Germinal center (tissue), 1 donor: Measurements from ENCODE around the gene TRMT11.
"Not testable (repeated sequence)": the region's sequence is repeated elsewhere in the genome, so short reads cannot be mapped to it uniquely, and the experiment has no call there.

Source experiments
- DNase-seq: peaks from one replicate; pipeline ENCODE4 v3.0.0; 2012; ENCODE audit warnings: mixed read lengths, low spot score

TRMT11 gene

DNA sequence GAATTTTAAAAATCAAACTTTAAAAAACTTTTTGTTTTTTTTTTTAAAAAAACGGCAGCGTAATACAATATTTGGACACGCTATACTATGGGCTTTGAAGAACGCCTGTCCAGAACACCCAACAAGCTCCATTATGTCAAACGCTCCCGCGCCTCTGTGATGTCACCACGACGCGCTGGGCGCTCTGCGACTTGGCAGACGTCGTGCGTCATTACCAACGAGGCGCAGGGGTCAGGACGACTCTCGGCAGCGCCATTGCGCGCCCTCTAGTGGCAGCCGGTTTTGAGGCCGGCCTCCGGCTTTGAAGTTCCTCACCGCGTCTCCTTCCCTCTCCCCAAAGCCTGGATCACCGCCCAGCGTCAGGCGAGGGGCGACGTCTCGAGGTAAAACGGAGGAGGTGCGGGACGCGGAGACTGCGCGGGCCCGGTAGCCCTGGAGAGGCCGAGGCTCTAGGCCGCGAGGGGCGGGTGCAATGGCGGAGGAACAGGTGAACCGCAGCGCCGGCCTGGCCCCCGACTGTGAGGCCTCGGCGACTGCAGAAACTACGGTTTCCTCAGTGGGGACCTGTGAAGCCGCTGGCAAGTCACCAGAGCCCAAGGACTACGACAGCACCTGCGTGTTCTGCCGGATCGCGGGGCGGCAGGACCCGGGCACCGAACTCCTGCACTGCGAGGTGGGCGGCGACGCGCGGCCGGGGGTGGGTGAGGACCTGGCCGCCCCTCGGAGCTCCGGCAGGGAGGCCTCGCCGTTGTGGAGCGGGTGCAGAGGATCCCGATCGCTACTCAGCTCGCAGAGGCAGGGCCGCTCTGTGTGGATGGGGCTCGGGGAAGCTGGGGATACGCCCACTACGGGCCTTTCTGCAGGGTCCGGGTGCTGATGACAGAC is 29.6 kb upstream of the TRMT11 start, which contains the start of gene HINT3:
TSS of gene HINT3 (plus strand) at position 265 of the 885 bp plus-strand sequence. CDS start at position 473, 208 bp downstream.
- DNase-seq: peak; percentile 92

DNA sequence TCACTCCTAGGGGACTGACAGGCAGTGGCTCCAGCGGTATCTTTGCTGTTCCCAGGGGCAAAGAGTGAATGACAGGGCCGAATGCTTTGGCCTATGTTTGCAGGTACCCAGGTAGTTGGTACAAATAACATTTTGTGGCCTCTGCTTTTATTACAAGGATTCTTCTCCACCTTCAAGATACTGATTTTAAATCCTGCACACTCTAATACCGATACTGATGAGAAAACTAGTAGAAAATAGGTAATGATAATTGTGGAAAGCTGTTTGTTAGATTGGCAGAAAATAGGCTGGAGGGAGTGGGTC is 29.0 kb upstream of the TRMT11 start:
- no peak for DNase-seq

DNA sequence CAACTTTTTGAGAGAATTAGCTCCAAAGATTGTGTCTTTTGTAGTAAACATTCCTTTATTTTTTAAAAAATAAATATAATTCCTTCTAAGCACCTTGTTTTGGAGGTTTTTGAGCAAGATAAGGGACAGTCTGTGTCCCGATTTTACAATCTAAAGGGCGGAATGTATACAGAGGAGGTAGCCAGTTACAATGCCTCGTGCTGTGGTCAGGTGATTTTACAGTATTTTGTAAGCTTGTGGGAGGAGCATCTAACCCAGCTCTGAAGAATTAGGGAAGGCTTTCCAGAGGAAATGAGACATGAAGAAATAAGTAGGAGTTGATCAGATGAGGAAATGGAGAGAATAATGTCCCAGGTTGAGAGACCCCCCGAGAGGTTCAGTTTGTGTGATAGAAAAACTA is 28.5 kb upstream of the TRMT11 start:
- no peak for DNase-seq

DNA sequence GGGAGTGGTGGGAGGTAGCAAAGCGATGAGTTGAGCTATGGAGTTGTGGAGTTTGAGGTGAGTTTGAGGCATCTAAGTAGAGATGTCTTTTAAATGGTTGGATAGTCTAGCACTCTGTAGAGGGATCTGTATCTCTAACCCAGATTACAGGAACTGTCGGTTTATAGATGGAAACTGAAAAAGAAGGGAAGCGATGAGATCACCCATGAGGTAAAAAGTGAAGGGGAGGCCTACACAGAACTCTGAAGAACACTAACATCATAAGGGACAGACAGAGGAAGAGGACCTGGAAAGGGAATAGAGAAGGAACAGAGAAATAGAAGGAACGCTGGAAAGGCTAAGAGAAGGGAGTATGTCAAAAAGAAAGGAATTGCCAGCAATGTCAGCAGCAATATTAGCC is 27.3 kb upstream of the TRMT11 start:
- no peak for DNase-seq

DNA sequence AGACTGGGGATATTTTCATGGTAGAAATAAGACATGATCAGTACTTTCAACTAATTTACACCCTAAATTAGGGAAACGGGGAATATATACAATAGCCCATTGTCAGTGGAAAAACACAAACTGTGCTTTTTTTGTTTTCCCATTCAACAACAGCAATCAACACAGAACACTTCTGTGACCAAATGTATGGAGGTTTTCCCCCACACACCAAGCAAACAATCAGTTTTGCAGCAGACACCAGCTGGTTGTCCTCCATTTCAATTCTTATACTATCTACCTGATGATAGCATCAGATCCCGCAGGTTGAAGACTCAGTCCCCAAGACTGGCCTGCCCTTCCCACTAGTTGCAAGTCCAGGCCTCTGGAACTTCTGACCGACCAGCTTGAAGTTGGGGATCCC is 25.2 kb upstream of the TRMT11 start:
- DNase-seq: no peak

DNA sequence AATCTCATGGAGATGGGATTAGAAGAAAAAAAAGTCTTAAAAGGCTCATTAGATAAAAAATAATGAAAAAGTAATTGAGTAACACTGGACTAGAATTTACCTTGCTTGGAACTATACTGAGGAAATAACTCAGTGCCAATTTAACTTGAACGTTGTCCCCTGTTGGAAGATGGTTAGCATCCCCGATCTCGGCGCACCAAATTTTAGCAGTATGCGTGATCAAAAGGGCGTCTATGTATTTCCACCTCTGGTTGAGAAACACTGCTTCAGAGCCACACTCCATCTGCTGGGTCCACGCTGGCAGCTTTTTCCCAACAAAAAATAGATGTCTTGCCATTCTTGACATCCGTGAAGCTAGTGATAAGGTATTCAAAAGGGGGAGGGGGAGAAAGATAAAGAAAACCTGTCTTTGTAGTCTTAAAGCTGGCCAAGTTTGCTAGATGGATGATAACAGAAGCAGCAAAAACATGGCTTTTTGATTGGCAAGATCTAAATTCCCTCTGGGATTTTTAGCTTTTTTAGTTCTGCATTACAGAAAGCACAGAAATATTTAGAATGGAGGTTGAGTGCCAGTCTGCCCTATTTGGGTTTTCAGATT is 23.3 kb upstream of the TRMT11 start:
- no peak for DNase-seq

DNA sequence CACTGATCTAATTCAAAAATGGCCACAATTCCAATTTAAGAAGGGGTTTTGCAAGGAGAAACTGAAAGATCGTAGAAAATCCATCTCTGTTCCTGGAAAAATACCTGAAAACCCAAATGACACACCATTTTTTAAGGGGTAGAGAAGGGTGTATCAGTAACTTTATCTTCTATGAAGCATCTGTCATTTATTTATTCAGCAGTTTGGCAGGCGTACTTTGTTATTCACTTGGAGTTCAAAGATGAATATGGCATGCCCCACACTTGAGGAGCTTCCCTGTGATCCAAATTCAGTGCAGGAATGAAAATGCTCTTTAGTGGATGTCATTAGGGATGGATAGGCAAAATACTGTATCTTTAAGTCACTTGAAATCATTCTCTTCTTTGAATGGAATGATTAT is 22.5 kb upstream of the TRMT11 start:
- no peak for DNase-seq

DNA sequence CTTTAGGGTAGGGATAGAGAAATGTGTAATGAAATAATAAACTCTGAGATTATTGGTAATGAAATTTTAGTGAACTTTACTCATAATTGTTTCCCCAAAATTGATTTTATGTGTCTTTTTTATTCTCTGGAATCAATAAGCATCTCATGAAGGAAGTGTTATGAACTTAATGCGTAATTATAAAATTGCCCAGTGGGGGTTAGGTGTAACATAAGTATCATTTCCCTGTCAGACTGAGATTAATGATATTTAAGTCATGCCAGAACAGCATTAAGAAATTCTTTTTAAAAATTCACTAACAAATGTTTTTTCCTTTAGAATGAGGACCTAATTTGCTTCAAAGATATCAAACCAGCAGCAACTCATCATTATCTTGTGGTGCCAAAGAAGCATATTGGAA is 19.8 kb upstream of the TRMT11 start:
- DNase-seq: no peak

DNA sequence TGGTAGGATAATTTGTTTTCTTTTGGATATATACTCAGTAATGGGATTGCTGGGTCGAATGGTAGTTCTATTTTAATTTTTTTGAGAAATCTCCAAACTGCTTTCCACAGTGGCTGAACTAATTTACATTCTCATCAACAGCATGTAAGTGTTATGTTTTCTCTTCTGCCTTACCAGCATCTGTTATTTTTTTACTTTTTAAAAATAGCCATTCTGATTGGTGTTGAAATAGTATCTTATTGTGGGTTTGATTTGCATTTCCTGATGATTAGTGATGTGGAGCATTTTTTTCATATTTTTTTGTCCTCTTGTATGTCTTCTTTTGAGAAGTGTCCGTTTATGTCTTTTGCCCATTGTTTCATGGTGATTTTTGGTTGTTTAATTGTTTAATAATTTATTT is 17.8 kb upstream of the TRMT11 start:
- DNase-seq: no peak

DNA sequence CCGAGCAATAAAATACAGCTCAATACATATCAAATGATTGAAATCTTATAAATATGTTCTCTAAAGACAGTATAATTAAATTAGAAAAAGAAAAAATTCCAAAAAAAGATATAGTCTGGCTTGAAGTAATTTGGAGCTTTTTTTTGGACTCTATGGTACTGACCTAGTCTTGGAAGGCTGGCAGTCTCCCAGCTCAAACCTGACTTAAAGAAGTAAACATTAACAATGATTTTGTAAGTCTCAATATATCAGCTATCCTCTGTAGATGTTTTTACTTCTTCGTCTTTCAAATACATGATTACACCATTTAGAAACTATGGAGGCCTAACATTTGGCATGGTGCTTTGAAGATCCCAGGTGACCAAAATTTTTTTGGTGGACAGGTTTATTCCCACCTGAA is 15.6 kb upstream of the TRMT11 start:
- no peak for DNase-seq

DNA sequence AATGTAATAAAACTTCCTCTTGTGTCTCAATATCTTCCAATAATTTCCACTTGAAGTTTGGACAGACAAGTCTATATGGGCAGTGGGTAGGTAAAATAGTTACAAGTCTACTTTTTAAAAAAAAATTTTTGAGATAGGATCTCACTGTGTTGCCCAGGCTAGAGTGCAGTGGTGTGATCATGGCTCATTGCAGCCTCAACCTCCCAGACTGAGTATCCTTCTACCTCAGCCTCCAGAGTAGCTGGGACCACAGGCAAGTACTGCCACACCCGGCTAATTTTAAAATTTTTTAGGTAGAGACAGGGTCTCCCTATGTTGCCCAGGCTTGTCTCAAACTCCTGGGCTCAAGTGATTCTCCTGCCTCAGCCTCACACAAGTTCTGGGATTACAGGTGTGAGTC is 13.9 kb upstream of the TRMT11 start:
- DNase-seq: not testable (repeated sequence)

DNA sequence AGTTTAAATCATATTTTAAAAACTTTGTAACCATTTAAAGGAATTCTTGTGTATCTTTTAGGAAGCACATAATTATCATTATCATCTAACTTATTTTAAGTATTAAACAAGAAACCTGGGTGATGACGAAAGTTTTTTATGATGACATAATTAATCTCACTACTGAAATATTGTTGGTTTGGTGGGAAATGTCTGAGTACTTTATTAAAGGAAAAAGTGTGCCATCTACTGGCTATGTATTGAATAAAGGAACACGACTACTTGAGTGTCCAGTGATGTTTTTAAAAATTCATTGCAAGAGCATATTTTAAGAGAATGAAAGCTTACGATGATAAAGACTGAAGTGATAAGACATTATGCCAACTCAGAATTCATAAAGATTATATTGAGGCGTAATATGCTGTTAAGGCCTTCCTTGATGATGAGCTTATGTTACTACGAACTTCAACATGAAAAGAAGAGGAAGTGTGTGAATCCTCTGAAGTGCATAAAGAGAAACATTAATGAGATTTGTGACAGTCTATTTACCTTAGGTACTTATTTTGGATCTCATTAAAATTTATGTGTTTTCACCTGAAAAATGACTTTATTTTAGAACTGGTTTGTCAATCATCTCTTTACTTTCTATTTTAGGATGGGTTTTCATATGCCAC is 12.0 kb upstream of the TRMT11 start:
- peak; percentile 28 for DNase-seq

DNA sequence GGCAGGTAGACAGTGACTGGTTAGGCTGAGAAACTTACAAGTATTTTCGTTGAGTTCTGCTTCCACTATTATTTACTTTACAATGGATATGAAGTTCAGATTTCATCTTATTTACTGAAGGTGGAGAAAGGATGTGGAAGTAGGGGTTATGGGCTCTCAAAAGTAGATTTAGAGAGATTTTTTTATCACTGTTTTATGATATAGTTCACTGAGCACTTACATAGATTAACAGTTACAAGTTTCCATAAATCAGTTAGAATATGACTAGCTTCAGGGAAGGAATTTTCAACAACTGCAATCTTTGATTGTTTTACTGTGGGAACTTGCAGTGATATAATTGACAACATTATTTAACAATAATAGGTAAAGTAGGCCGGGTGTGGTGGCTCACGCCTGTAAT is 7.2 kb upstream of the TRMT11 start:
- no peak for DNase-seq

DNA sequence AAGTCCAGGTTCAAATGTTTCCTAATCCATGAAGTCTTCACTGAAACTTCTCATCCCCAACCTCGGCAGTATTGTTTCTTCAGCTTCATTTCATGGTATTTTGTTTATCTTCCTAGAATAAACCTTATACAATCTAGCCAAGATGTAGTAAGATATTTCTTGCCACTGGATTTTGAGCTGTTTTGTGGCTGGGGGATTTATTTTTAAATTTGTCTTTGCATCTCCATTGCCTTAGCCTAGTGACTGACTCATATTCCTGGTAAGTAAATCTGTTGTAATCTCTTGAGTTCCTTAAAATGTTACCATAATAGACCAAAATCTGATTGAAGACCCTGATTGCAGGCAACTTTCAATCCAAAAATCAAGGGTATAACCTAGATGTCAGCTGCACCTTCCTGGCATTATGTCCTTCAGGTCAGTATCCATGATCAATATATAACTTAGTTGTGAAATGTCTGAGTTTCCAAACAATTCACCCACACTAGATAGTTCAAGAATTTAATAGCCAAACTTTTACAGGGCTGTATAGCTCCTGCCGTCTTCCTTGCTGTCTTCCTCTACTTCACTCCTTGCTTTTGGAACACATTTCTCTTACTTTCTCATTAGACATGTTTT is 4.7 kb upstream of the TRMT11 start:
- DNase-seq: no peak

DNA sequence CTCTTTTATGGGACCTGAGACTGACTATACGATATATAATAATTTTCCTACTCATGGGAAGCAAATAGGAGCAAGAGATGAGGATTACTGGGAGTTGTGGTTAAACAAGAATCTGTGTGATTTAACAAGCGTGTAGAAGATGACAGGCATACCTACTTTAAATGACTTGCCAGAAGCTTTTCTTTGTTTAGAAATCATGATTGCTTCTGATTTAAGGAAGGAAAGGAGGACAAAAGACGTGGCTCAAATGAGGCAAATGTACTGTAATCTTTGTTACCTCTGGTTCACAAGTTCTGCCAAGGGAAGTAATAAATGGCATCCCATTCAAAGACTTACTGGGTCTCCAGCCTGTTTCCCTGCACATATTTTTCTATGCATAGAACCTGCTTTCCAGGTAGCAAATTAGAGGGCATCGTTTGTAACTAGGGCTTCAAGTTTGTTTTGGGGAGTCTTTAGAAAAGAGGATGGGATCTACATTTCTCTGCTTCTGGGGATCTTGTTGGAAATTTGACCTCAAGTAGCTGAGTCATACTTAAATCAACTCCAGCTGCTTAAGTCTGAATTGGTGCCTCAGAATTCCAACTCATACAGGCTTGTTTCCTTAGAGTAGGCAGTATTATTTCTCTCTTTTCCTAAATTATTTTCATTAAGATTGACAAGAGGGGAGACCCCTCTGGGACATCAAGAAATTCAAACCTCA is 2.9 kb upstream of the TRMT11 start:
- no peak for DNase-seq

DNA sequence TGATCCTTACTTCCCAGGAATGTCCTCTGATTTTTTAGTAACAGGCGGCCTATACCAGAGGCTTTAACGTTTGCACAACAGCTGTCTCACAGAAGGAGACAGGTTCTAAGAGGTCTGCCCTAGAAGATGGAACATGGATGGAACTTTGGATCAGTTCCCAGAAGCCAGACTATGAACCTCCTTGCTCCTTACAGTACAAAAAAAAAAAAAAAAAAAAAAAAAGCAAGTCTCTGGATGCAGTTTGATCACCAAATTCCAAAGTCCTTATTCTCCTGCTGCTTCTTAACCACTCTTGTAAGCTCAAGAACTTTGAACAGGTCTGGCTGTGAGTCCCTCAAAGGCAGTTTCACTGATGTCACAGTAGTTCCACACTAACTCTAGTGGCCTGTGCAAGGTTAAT is 2.0 kb upstream of the TRMT11 start:
- DNase-seq: no peak

DNA sequence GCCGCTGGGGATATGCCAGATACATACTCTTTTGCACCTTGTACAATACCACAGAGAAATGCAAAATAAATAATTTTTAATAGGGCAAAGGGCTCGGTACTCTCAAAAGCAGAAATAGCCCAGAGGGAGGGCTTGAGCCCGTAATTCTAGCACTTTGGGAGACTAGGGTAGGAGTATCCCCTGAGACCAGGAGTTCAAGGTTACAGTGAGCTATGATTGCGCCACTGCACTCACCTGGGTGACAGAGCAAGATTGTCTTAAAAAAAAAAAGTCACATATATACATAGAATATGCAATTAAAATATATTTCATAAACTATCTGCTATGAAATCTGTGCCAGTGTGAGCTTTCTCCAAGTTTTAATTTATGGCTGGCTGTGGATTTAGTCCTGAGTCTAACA is 818 bp upstream of the TRMT11 start:
- no peak for DNase-seq

DNA sequence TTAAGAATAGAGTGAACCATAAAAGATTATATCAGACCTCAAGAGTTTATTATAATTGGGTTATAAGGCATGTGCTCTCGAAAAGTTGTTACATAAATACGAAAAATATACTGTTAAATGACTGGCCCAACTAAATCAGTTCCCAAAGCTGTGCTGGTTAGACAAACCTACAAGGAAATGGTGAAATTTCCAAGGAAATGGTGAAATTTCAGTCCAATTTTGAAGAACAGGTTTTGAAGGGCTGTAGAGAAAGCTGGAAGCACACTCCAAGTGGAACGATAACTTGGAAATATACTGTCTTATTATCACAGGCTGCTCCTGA is 400 bp upstream of the TRMT11 start:
- DNase-seq: no peak

DNA sequence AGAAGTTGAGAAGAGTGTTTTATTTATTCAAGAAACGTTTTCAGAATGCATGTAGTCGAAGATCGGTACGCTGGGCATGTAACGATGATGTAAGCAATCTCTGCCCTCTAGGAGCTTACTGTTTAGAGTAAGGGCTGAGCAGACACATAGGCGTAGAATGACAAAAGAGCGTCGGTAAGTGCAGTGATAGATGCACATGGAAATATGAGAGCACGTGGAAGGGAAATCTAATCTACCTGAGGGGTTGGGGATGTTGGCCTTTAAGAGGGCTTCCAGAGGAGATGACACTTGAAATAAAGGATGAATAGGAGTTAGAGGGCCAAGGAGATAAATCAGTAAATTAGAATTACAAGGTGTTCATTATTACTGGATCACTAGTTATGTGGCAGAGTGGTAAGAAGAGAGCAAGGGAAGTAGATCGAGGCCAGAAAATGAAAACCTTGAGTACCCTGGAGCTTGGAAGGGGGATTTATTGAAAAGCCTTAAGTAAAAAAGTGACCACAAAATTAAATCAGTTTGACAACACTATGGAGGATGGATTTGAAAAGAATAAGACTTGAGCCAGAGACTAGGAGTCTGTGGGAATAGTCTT is 782 bp downstream of the TRMT11 start:
- peak; percentile 12 for DNase-seq

DNA sequence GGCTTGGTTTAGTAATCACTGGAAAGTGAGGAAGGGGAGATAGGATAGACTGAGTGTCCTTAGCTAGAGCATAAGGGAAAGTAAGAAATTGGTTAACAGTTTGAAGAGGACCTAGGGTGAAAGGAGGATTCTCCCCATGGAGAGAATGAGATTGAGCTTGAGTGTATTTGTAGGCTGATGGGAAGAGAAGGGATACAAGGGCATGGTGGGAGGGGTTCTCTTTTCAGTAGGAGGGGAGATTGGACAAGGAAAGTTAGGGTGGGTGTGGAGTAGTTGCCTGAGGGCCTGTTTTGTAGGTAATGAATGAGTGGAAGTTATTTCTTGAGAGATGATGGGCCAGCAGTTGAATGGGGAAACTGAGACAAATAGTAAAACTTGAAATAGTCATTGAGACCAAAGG is 1.9 kb downstream of the TRMT11 start:
- DNase-seq: no peak

DNA sequence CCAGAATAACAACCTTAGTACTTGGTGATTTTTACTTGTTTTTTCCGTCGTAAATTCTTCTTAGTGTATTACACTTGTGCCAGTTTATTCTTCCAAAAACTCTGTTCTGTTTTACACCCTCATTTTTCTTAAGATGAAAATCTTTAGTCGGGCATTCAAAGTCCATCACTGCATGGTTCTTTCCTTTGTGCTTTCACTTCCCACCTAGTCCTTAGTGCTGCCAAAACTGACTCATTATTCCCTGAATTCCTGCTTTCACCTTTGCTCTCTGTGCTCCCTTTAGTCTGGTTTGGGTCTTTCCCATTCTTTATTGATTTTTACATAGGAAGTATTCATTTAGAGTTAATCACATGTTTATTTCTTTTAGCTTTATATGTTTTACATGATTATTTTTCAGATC is 3.3 kb downstream of the TRMT11 start:
- no peak for DNase-seq

DNA sequence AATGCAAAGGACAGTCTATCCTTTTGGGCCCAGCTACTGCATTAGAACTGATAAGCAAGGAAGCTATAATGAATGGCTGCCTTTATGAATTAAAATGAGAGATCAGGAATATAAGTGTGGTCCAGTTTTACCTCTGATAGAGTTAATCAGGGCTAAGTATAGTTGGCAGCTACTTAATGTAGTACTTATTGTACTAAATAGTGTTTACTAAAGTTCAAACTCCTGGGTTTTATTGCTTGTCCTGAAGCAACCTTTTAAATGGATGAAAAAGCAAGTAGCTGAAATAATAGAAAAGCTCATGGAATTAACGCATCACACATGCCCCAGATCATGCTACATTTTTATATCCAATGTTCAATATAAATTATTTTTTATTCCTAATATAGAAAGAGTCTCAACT is 5.3 kb downstream of the TRMT11 start:
- no peak for DNase-seq
